ENCODE measurements around the gene NR4A2. TPM values are rescaled to one million over a fixed set of nuclear protein-coding genes. Genes with fewer than 3 reads are reported as not detected.

Gene NR4A2
- total RNA-seq, 2 donors from 2014 or later = 1.2 to 1.6 TPM

DNA sequence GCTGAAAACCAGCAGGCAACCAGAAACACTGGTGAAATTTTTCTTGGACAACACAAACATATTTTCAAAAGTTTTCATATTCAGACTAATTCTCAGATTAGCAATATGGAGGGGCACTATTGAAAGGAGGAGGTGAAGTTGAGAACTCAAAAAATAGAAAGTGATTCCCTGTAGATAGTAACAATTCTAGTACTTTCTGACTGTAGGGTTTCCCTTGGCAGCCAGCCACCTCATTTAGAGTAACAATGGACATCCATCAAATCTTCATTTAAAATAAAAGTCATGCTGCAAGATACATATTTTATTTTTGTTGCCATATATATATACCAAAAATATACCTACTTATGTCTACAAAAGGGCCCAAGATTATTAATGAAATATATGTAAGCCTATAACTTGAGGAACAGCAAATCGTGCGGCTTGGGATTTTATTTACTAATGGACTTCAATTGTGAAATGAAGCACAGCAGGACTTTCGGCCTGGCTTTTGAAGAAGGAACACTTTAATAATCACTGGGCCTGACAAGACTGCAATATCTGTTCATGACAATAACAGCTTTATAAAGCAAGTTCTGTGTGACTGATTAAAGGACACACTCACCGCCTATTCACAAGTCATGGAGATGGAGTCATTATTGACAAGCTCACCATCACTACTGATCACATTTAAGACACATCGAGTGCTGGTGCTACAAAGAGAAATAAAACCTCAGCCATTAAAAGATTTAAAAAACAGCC, 6.8 kb upstream of the NR4A2 start:
- Mint-ChIP-seq H3K4me3 (no peak overlapping the region), H3K27ac (no peak overlapping the region), H3K9me3 (no peaks in the 10 kb centered on the region), H3K4me1 (peaks cover 33% of the 10 kb centered on the region), H3K36me3 (ENCODE audit: low read depth) (no peaks in the 10 kb centered on the region), H3K27me3 (ENCODE audit: insufficient read depth) (peaks cover 2% of the 10 kb centered on the region)
- Histone ChIP-seq H3K4me3 (ENCODE audit: low read length) (no peak overlapping the region), H3K9me3 (ENCODE audit: control insufficient read depth, low read length) (no peaks in the 10 kb centered on the region), H3K9ac (ENCODE audit: extremely low read depth, low read length, poor library complexity, severe bottlenecking) (no peak overlapping the region), H3K36me3 (ENCODE audit: control insufficient read depth, insufficient read depth, low read length) (no peaks in the 10 kb centered on the region), H3K27me3 (ENCODE audit: control insufficient read depth, insufficient read depth, low read length, poor library complexity, severe bottlenecking) (no peaks in the 10 kb centered on the region), H3K27ac (ENCODE audit: low read depth, low read length) (no peak overlapping the region), H3K4me1 (ENCODE audit: control insufficient read depth, insufficient read depth, low read length) (no peaks in the 10 kb centered on the region)
- WGBS, 2 experiments (ENCODE audit: insufficient coverage in 1 of 2, insufficient read length in 1 of 2) = 89 to 96% methylated on average over 5 of the region's 5 CpGs
- DNase-seq = no peak
- TF ChIP-seq, protein P1, sequence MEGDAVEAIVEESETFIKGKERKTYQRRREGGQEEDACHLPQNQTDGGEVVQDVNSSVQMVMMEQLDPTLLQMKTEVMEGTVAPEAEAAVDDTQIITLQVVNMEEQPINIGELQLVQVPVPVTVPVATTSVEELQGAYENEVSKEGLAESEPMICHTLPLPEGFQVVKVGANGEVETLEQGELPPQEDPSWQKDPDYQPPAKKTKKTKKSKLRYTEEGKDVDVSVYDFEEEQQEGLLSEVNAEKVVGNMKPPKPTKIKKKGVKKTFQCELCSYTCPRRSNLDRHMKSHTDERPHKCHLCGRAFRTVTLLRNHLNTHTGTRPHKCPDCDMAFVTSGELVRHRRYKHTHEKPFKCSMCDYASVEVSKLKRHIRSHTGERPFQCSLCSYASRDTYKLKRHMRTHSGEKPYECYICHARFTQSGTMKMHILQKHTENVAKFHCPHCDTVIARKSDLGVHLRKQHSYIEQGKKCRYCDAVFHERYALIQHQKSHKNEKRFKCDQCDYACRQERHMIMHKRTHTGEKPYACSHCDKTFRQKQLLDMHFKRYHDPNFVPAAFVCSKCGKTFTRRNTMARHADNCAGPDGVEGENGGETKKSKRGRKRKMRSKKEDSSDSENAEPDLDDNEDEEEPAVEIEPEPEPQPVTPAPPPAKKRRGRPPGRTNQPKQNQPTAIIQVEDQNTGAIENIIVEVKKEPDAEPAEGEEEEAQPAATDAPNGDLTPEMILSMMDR (conservative IDR thresholded peaks at IDR 0.05) = no peak

DNA sequence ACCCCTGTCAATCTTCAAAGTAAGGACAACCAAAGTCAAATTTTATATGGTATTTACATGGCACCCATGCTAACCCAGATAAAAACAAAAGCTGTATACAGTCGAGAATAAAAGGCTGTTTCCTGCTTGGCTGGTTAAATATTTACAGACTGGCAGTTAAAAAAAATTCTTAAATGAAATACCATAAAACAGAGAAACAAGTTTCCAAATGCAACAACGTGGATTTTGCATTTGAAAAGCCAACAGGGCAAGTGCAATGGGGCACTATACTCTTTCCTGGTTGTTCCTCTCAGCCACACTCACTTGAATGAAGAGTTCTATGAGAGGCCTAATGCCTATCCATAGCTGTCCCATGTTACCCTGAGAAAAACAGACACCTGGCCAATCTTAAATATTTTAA, 6.1 kb upstream of the NR4A2 start:
- DNase-seq = no peak
- no peak overlapping the region for H3K4me3 ChIP-seq (ENCODE audit: low read length)
- Mint-ChIP-seq H3K4me1 (peaks cover 33% of the 10 kb centered on the region), H3K27me3 (ENCODE audit: insufficient read depth) (peaks cover 2% of the 10 kb centered on the region), H3K9me3 (no peaks in the 10 kb centered on the region), H3K36me3 (ENCODE audit: low read depth) (no peaks in the 10 kb centered on the region), H3K4me3 (no peak overlapping the region), H3K27ac (no peak overlapping the region)
- 25 to 53% methylated on average over 1 to 2 of the region's 2 CpGs for WGBS, 2 experiments (ENCODE audit: insufficient coverage in 1 of 2, insufficient read length in 1 of 2)
- TF ChIP-seq, protein P1 (conservative IDR thresholded peaks at IDR 0.05) = no peak
- no peaks in the 10 kb centered on the region for H3K4me1 ChIP-seq (ENCODE audit: control insufficient read depth, insufficient read depth, low read length)
- no peak overlapping the region for H3K27ac ChIP-seq (ENCODE audit: low read depth, low read length)
- H3K36me3 ChIP-seq (ENCODE audit: control insufficient read depth, insufficient read depth, low read length) = no peaks in the 10 kb centered on the region
- H3K9ac ChIP-seq (ENCODE audit: extremely low read depth, low read length, poor library complexity, severe bottlenecking) = no peak overlapping the region
- H3K9me3 ChIP-seq (ENCODE audit: control insufficient read depth, low read length) = no peaks in the 10 kb centered on the region
- no peaks in the 10 kb centered on the region for H3K27me3 ChIP-seq (ENCODE audit: control insufficient read depth, insufficient read depth, low read length, poor library complexity, severe bottlenecking)

DNA sequence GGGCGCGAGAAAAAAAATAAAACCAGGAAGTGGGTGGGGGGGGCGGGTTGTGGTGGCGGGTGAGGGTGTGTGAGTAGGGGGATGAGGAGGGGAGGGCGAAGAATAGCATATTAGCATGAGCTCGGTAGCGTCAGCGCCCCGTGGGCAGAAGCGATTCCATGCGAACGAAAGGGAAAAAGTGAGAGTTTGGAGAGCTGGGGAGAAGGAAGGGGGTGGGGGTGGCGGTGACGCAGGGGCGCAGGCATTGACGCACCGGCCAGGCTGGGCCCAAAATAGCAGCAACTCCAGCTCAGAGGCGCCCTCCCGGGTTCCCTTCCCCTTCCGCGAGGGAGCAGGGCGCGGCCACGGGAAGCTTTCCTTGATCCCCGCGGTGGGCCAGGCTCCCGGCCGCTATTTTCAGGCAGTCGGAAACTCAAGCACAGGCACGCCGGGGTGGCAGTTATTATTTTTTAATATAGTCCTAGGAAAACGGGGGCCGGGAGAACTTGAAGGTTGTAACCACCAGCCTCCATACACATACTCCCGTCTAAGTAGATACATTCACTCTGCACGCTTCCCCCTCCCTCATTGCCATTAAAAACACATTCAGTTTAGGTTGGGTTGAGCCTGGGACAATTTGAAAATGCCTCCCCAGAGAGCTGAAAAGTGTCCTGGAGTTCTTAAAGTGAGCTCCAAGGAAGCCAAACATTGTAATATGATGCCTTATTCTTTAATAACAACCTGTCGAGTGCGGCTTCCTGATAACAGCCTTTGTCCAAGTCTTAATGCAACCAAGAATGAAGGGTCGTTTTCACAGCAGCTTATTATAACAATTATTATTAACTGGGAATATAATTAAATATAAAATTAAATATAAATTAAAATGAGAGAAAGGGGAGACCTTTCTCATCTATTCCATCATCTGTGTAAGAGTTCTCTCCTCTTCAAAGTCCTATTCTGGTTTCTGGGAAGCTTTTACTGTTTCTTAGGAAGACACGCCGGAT, 2.3 kb upstream of the NR4A2 start:
- peak overlapping the region; percentile 89 for H3K27ac Mint-ChIP-seq
- 3 to 14% methylated on average over 5 to 39 of the region's 40 CpGs for WGBS, 2 experiments (ENCODE audit: insufficient coverage in 1 of 2, insufficient read length in 1 of 2)
- peaks cover 25% of the 10 kb centered on the region for H3K27me3 ChIP-seq (ENCODE audit: control insufficient read depth, insufficient read depth, low read length, poor library complexity, severe bottlenecking)
- peak overlapping the region; percentile 36 for H3K9ac ChIP-seq (ENCODE audit: extremely low read depth, low read length, poor library complexity, severe bottlenecking)
- H3K27me3 Mint-ChIP-seq (ENCODE audit: insufficient read depth) = peaks cover 29% of the 10 kb centered on the region
- no peaks in the 10 kb centered on the region for H3K36me3 Mint-ChIP-seq (ENCODE audit: low read depth)
- H3K9me3 Mint-ChIP-seq = no peaks in the 10 kb centered on the region
- TF ChIP-seq, protein P1 (conservative IDR thresholded peaks at IDR 0.05) = peak; percentile 9
- no peak overlapping the region for H3K27ac ChIP-seq (ENCODE audit: low read depth, low read length)
- H3K4me3 Mint-ChIP-seq = peak overlapping the region; percentile 79
- H3K4me3 ChIP-seq (ENCODE audit: low read length) = peak overlapping the region; percentile 91
- DNase-seq = peak; percentile 89
- no peaks in the 10 kb centered on the region for H3K9me3 ChIP-seq (ENCODE audit: control insufficient read depth, low read length)
- peaks cover 30% of the 10 kb centered on the region for H3K4me1 Mint-ChIP-seq
- no peaks in the 10 kb centered on the region for H3K36me3 ChIP-seq (ENCODE audit: control insufficient read depth, insufficient read depth, low read length)
- no peaks in the 10 kb centered on the region for H3K4me1 ChIP-seq (ENCODE audit: control insufficient read depth, insufficient read depth, low read length)
